Measurements from ENCODE around the gene CHCHD6.

CHCHD6 gene

DNA sequence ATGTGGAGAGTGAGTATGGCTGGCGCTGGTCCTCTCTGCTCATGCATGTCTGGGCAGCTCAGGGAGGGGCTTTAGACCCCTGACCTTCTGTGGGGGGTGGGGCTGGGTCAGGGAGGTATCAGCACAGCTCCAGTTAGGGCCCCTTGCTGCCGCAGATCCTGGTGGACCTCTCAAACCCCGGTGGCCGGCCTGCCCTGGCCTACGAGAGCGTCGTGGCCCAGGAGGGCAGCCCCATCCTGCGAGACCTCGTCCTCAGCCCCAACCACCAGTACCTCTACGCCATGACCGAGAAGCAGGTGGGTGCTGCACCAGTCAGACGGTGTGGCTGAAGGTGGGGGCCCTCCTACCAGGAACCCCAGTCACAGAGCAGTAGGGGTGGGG is 299.1 kb downstream of the CHCHD6 start:
- peaks cover 15% of the 10 kb centered on the region for H3K36me3 Mint-ChIP-seq (ENCODE audit: insufficient read depth)

DNA sequence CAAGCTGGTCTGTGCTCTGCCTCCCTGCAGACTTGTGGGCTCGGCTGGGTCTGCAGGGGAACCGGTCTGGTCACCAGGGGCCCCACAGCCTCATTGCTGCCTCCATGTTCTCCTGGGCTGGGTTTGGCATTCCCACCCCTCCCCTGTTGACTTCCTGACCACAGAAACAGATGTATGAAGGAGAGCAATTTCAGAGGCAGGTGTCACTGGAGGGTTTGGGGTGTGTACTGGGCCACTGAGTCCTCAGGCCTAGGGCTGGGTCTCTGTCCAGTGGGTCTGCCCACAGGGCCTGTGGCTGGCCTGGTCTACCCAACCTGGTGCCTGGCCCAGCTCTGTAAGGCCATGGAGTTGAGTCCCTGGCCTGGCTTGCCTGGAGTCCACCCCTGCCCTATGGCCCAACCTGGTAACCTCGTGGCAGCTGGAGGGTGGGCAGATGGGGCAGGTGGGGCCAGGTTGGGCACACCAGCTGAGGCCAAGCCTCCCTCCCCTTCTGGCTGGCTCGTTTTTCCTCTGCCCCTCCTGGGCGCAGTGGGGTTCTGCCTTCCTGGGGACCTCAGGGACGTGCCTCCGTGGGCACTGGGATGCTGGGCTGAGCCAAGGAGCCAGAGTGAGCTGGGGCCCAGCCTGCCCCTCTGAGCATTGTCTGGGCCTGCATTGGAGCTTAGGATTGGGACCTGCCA is 299.7 kb downstream of the CHCHD6 start:
- H3K27me3 Mint-ChIP-seq = no peaks in the 10 kb centered on the region
- H3K36me3 Mint-ChIP-seq (ENCODE audit: insufficient read depth) = peaks cover 18% of the 10 kb centered on the region
- ATAC-seq (replicated peaks) = no peak
- peaks cover 0 to 2% of the 10 kb centered on the region in 2 donors for H3K4me1 Mint-ChIP-seq (ENCODE audit: low read depth in 2 of 2)
- H3K27ac Mint-ChIP-seq = peak overlapping the region in 1 of 2 donors; percentile 70
- no peaks in the 10 kb centered on the region for H3K9me3 Mint-ChIP-seq
- DNase-seq = no peak
- no peak overlapping the region for H3K4me3 Mint-ChIP-seq

More for the DNA sequence above, 299.1 kb downstream of the CHCHD6 start:
- no peak overlapping the region for H3K4me3 Mint-ChIP-seq
- H3K27me3 Mint-ChIP-seq = no peaks in the 10 kb centered on the region
- peaks cover 0 to 1% of the 10 kb centered on the region in 2 donors for H3K4me1 Mint-ChIP-seq (ENCODE audit: low read depth in 2 of 2)
- ATAC-seq (replicated peaks) = no peak
- H3K27ac Mint-ChIP-seq = peak overlapping the region in 1 of 2 donors; percentile 70
- H3K9me3 Mint-ChIP-seq = no peaks in the 10 kb centered on the region
- DNase-seq = no peak

DNA sequence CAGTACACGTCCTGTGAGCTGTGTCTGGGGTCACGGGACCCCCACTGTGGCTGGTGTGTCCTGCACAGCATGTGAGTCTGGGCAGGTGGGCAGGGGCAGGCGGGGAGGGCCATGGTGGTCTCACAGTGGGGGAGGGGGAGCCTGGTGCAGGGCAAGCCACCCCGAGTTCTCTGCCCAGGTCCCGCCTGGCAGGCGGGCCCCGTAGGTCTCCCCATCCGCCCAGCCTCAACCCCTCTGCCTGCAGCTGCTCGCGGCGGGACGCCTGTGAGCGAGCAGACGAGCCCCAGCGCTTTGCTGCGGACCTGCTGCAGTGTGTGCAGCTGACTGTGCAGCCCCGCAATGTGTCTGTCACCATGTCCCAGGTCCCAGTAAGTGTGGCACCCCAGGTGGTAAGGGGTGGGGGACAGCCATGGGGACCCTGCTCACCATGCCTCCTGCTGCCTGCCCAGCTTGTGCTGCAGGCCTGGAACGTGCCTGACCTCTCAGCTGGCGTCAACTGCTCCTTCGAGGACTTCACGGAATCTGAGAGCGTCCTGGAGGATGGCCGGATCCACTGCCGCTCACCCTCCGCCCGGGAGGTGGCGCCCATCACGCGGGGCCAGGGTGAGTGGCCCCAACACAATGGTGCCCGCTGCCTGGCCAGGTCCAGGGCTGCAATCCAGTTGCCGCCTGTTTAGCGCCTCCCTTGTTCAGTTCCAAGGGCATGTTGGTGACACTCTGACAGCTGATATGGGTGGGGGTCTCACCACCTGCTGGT is 300.8 kb downstream of the CHCHD6 start:
- H3K4me1 Mint-ChIP-seq (ENCODE audit: low read depth in 2 of 2) = peaks cover 4 to 6% of the 10 kb centered on the region in 2 donors
- no peak overlapping the region for H3K27ac Mint-ChIP-seq
- H3K9me3 Mint-ChIP-seq = no peaks in the 10 kb centered on the region
- no peak for ATAC-seq (replicated peaks)
- H3K36me3 Mint-ChIP-seq (ENCODE audit: insufficient read depth) = peaks cover 18% of the 10 kb centered on the region
- no peak overlapping the region for H3K4me3 Mint-ChIP-seq
- DNase-seq = no peak
- H3K27me3 Mint-ChIP-seq = no peaks in the 10 kb centered on the region

DNA sequence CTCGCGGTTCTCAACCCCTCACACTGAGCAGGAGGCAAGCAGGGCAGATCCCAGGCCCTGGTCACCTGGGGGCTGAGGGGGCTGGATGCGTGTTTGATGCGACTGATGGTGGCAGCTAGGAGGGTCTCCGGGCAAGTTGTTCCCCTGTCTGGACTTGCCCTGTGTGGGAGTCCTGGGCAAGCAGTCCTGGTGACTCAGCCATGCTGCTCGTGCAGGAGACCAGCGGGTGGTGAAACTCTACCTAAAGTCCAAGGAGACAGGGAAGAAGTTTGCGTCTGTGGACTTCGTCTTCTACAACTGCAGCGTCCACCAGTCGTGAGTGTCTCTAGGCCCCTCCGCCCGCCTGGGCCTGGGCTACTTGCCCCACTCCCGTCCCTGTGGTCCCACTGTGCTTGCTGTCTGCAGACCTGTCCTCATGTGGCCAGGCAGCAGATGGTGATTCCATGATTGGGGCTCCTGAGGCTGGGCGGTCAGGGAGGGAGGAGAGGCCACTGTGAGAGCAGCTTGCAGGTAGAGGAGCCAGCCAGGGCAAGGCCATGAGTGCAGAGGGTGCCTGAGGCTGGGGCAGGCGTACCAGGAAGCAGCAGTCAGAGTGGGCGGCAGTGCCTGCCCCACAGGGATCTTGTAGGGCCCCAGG is 301.9 kb downstream of the CHCHD6 start:
- H3K4me1 Mint-ChIP-seq (ENCODE audit: low read depth in 2 of 2) = peaks cover 4 to 6% of the 10 kb centered on the region in 2 donors
- DNase-seq = no peak
- no peak for ATAC-seq (replicated peaks)
- no peak overlapping the region for H3K4me3 Mint-ChIP-seq
- H3K9me3 Mint-ChIP-seq = no peaks in the 10 kb centered on the region
- no peaks in the 10 kb centered on the region for H3K27me3 Mint-ChIP-seq
- peaks cover 18% of the 10 kb centered on the region for H3K36me3 Mint-ChIP-seq (ENCODE audit: insufficient read depth)
- no peak overlapping the region for H3K27ac Mint-ChIP-seq

DNA sequence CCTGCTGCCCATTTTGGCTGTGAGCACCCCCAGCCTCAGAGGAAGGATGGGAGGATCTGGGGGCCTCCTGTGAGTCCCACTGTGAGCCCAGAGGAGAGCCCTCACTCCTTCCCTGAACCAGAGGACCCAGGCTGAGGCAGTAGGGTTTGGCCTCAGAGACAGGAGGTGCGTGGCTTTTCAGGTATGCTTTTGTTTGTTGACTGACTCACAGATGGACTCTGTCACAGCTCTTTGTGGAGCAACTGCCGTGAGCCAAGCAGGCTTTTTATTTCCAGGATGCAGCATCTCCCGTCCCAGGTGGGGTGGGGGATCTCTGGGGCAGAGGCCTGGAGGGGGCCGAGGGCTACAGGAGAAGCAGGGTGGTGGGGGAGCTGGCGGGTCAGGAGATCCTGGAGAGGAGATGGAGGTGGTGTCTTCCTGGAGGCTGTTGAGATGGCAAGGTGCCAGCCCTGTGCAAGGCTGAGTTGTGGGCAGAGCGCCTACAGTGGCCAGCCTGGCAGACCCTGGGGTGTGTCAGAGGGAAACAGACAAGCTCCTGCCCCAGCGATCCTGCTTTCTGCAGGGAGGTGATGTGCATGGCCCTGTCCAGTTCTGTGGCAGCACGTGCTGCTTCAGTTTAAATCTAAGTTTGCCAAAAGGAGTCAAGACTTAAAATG is 302.9 kb downstream of the CHCHD6 start:
- H3K4me3 Mint-ChIP-seq = no peak overlapping the region
- no peak overlapping the region for H3K27ac Mint-ChIP-seq
- H3K27me3 Mint-ChIP-seq = no peaks in the 10 kb centered on the region
- H3K36me3 Mint-ChIP-seq (ENCODE audit: insufficient read depth) = peaks cover 20% of the 10 kb centered on the region
- H3K4me1 Mint-ChIP-seq (ENCODE audit: low read depth in 2 of 2) = peaks cover 4 to 6% of the 10 kb centered on the region in 2 donors
- ATAC-seq (replicated peaks) (no peak), DNase-seq (no peak)
- no peaks in the 10 kb centered on the region for H3K9me3 Mint-ChIP-seq

DNA sequence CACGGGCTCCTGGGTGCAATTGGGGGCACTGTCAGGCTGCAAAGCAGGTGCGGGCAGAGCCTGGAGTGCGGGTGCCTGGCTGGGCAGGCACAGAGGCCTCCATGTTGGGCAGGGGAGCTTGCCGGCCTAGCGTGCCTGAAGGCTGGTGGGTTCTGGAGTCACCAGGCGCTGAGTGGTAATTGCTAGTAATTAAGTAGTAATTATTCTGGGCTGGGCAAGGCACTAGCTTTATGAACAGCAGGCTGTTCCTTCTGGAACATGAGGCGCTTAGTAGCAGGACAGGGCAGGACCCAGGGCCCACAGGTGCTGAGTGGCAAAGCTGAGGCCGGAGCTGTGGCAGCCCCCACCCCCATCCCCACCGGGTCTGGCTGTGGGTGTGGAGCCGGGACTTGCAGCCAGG is 304.2 kb downstream of the CHCHD6 start:
- Mint-ChIP-seq H3K9me3 (no peaks in the 10 kb centered on the region), H3K27ac (no peak overlapping the region), H3K4me3 (no peak overlapping the region), H3K4me1 (ENCODE audit: low read depth in 2 of 2) (peaks cover 4 to 6% of the 10 kb centered on the region in 2 donors), H3K27me3 (no peaks in the 10 kb centered on the region), H3K36me3 (ENCODE audit: insufficient read depth) (peaks cover 22% of the 10 kb centered on the region)
- ATAC-seq (replicated peaks) = no peak
- no peak for DNase-seq

DNA sequence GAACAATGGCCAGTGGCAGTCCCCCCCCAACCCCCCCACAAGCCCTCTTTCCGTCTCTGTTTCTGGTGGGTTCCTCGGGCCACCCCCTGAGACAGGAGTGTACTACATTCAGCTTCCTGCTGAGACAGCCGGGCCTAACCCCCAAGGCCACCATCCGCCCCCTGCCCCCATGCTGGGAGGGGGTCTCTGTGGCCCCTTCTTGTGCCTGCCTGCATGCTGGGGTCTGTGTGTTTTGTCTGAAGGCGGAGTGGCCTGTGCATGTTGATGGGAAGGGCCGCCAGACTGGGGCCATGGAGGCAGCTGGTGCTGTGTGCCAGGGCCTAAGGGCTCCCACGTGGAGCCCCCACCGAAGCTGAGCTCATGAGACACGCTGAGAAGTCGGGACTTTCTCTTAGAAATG is 305.5 kb downstream of the CHCHD6 start:
- no peak for DNase-seq
- Mint-ChIP-seq H3K36me3 (ENCODE audit: insufficient read depth) (peaks cover 22% of the 10 kb centered on the region), H3K9me3 (no peaks in the 10 kb centered on the region), H3K27me3 (no peaks in the 10 kb centered on the region), H3K27ac (peak overlapping the region in 1 of 2 donors; percentile 23), H3K4me1 (ENCODE audit: low read depth in 2 of 2) (peaks cover 4 to 6% of the 10 kb centered on the region in 2 donors), H3K4me3 (no peak overlapping the region)
- ATAC-seq (replicated peaks) = no peak
